Spleen (tissue), 11 donors: ENCODE data around the gene SF3B1. TPM values are rescaled to one million over a fixed set of nuclear protein-coding genes. Genes with fewer than 3 reads are reported as not detected.

Experiments
- DNase-seq: peaks from one replicate; pipeline ENCODE4 v3.0.0-alpha.2; 2020
- H3K27ac ChIP-seq, 8 donors: fragments of 200-600 bp; sonication (generic) in 7 of 8; 1 replicate in 4 of 8; 2 replicates in 4 of 8; pipeline versions ENCODE4 v1.5.0 to v1.8.0; 2016 to 2021; ENCODE audit warnings: inconsistent platforms in 4 of 8, mild to moderate bottlenecking in 4 of 8, moderate library complexity in 1 of 8
- H3K27me3 ChIP-seq, 7 donors: fragments of 200-600 bp; sonication (generic) in 6 of 7; replicated peaks in 1 of 7; 1 replicate in 4 of 7; 2 replicates in 3 of 7; pipeline versions ENCODE4 v1.5.0 to v1.8.0; 2016 to 2021; ENCODE audit warnings: inconsistent platforms in 3 of 7, mild to moderate bottlenecking in 1 of 7
- H3K36me3 ChIP-seq, 6 donors: fragments of 200-600 bp; sonication (generic) in 5 of 6; 1 replicate in 4 of 6; 2 replicates in 2 of 6; pipeline versions ENCODE4 v1.5.0 to v1.8.0; 2016 to 2021; ENCODE audit warnings: inconsistent platforms in 2 of 6
- H3K4me1 ChIP-seq, 6 donors: fragments of 200-600 bp; sonication (generic) in 5 of 6; 1 replicate in 3 of 6; 2 replicates in 3 of 6; pipeline versions ENCODE4 v1.5.0 to v1.8.0; 2016 to 2021; ENCODE audit warnings: inconsistent platforms in 3 of 6
- H3K4me3 ChIP-seq, 8 donors: fragments of 200-600 bp; sonication (generic) in 7 of 8; 1 replicate in 4 of 8; 2 replicates in 4 of 8; pipeline versions ENCODE4 v1.5.0 to v1.8.0; 2016 to 2021; ENCODE audit warnings: inconsistent platforms in 4 of 8, mild to moderate bottlenecking in 4 of 8, moderate library complexity in 2 of 8
- H3K9me3 ChIP-seq, 8 donors: fragments of 200-600 bp; sonication (generic) in 7 of 8; 1 replicate in 4 of 8; 2 replicates in 4 of 8; pipeline versions ENCODE4 v1.5.0 to v1.8.0; 2016 to 2021; ENCODE audit warnings: inconsistent platforms in 4 of 8
- POLR2A ChIP-seq, 3 donors: fragments of 450-650 bp; IDR thresholded peaks; one replicate each; pipeline ENCODE4 v1.5.1; 2017; ENCODE audit warnings: antibody characterized with exemption in 3 of 3, mild to moderate bottlenecking in 1 of 3
- POLR2AphosphoS5 ChIP-seq, 3 donors: sonication (generic); formaldehyde crosslinking; IDR thresholded peaks; one replicate each; pipeline ENCODE4 v1.5.1; 2017; ENCODE audit warnings: antibody characterized with exemption in 3 of 3
- WGBS, 5 donors: extraction: QIAGEN DNeasy Blood & Tissue Kit in 3 of 5; methylation state at CpG; one replicate each; pipeline versions ENCODE4 v1.1.5 to v1.1.7; 2013 to 2018; 5-methylcytosine and 5-hydroxymethylcytosine counted together
- intact Hi-C: fragments of 100-400 bp; cut with DNase I; formaldehyde crosslinking; loops from one replicate; pipeline ENCODE4 v1.15.0; 2023; ENCODE audit warnings: low total_unique reads
- polyA plus RNA-seq, 3 donors: library from polyadenylated mRNA; stranded (reverse); fragments of 200-250 nt; gene quantifications; one replicate each; pipeline ENCODE4 v1.2.1, GENCODE V29; 2013
- total RNA-seq, 7 donors: library from RNA; depleted of rRNA in 3 of 7; stranded (reverse); fragments of >200 nt in 3 of 7; fragmentation: NEBNext Ultra II Directional in 4 of 7; extraction: Animal tissue kit (Norgen Biotek cat#: 25700) in 4 of 7; gene quantifications; one replicate each; pipeline versions ENCODE4 v1.1.0 to v1.2.1, GENCODE V29; 2016 to 2021
- TF ChIP-seq, protein P1 (sequence below), 11 experiments: fragments of 200-600 bp in 7 of 11; fragments of 450-650 bp in 4 of 11; sonication (generic) in 4 of 11; IDR thresholded peaks in 8 of 11; conservative IDR thresholded peaks in 3 of 11; 1 replicate in 7 of 11; 2 replicates in 4 of 11; pipeline versions ENCODE4 v1.4.0 to v1.8.0; 2016 to 2021; ENCODE audit warnings: antibody characterized with exemption in 11 of 11, inconsistent platforms in 4 of 11, mild to moderate bottlenecking in 1 of 11
- donor health status: healthy with polysubstance abuse.
- donor health status: DM: no; HTN: no; CAD: no; lungs with moderate emphysema.
- donor health status: DM: no; HTN: no; CAD: no.
- donor health status: Bipolar disorder and iron deficiency.
- donor health status: healthy.
- donor health status: DM: no; HTN: no; CAD: no.
- donor health status: DM: yes; HTN: yes; CAD: no.

The SF3B1 gene
- total and polyA plus RNA-seq, 10 donors: 256 to 1,150 (median 343) TPM

DNA sequence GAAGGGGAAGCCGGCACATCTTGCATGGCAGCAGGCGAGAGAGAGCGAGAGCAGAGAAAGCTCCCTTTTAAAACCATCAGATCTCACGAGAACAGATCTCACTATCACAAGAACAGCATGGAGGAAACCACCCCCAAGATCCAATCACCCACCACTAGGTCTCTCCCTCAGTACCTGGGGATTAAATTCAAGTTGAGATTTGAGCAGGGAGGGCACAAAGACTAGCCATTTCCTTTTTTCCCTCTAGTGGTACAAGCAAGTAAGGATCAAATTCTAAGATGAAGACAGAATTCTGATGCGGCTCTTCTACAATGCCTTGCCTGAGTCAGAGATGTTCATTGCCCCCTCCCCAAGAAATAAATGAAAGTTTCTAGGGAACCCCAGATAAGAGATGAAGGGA lies 78.7 kb downstream of the SF3B1 start:
- intact Hi-C loops: no loop called here
- H3K27ac ChIP-seq: no peak overlapping the region
- no peak for TF ChIP-seq POLR2AphosphoS5 (IDR thresholded peaks at IDR 0.05)
- TF ChIP-seq, protein P1, sequence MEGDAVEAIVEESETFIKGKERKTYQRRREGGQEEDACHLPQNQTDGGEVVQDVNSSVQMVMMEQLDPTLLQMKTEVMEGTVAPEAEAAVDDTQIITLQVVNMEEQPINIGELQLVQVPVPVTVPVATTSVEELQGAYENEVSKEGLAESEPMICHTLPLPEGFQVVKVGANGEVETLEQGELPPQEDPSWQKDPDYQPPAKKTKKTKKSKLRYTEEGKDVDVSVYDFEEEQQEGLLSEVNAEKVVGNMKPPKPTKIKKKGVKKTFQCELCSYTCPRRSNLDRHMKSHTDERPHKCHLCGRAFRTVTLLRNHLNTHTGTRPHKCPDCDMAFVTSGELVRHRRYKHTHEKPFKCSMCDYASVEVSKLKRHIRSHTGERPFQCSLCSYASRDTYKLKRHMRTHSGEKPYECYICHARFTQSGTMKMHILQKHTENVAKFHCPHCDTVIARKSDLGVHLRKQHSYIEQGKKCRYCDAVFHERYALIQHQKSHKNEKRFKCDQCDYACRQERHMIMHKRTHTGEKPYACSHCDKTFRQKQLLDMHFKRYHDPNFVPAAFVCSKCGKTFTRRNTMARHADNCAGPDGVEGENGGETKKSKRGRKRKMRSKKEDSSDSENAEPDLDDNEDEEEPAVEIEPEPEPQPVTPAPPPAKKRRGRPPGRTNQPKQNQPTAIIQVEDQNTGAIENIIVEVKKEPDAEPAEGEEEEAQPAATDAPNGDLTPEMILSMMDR (IDR thresholded peaks at IDR 0.05 in 8 of 11, conservative IDR thresholded peaks at IDR 0.05 in 3 of 11): peak in 4 of 11 experiments; percentile 12 to 39 (median 22)
- no peak for TF ChIP-seq POLR2A (IDR thresholded peaks at IDR 0.05)
- no peaks in the 10 kb centered on the region for H3K36me3 ChIP-seq
- no peaks in the 10 kb centered on the region for H3K9me3 ChIP-seq
- H3K27me3 ChIP-seq: no peaks in the 10 kb centered on the region
- no peak overlapping the region for H3K4me3 ChIP-seq
- no peaks in the 10 kb centered on the region for H3K4me1 ChIP-seq
- DNase-seq: no peak
- 77 to 89% (median 80%) methylated on average over 5 of the region's 5 CpGs for WGBS, 5 donors

DNA sequence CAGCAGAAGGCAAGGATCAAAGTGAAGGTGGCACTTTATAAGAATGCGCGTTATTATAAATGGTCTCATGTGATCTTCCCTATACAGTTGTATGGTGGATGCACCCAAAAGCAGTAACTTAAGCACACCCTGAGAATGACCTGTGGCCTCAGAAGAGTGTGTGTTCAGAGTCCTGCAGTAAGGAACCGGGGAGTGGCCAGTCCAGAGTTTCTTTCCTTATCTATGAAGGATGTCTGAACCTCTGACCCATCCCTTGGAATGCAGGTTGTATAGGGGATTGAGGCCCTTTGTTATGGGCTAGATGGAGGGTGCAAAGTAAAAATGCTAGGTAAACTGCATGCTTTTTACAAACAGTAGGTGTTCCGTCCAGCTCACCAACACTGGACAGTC lies 80.7 kb downstream of the SF3B1 start:
- DNase-seq: no peak
- TF ChIP-seq POLR2AphosphoS5 (IDR thresholded peaks at IDR 0.05) (no peak), POLR2A (IDR thresholded peaks at IDR 0.05) (no peak)
- TF ChIP-seq, protein P1 (IDR thresholded peaks at IDR 0.05 in 8 of 11, conservative IDR thresholded peaks at IDR 0.05 in 3 of 11): no peak
- Histone ChIP-seq H3K9me3 (no peaks in the 10 kb centered on the region), H3K27me3 (no peaks in the 10 kb centered on the region), H3K4me3 (no peak overlapping the region), H3K36me3 (no peaks in the 10 kb centered on the region), H3K27ac (no peak overlapping the region), H3K4me1 (no peaks in the 10 kb centered on the region)
- 94 to 98% (median 97%) methylated on average over 4 of the region's 4 CpGs for WGBS, 5 donors
- intact Hi-C loops: no loop called here

DNA sequence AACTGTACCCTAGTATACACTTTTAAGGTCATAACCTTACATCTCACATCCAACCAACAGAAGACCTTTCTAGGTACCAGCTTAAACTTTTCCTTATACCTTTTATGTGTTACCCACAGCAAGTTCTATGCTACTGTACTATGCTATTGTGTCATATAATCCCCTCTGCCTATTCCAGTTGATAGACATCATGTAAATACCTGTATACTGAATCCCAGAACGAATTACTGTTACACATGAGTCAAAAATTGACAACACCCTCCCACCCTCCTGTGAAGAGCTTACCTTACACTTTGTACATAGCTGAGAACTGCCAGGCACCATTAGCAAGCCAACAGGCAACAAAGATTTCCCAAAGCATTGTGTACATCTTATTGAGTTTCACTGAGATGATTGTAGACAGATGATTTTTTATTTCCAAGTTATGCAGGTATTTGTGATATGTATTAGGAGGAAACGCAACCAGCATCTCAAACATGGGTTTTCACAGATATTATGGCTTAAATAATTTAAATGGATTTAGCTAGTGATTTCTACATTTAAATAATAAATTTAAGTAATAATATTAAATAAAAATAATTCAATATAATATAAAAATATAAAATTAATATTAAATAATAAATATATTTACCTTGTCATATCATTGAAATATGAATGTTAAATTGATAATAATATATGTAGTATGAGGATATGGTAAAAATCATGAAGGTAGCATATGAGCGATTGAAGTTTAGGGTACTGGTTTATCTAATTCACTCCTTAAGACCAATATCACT lies 81.2 kb downstream of the SF3B1 start:
- Histone ChIP-seq H3K4me3 (no peak overlapping the region), H3K27me3 (no peaks in the 10 kb centered on the region), H3K4me1 (no peaks in the 10 kb centered on the region), H3K9me3 (no peaks in the 10 kb centered on the region), H3K27ac (no peak overlapping the region), H3K36me3 (no peaks in the 10 kb centered on the region)
- 79 to 85% (median 79%) methylated on average over 3 of the region's 3 CpGs for whole genome bisulfite sequencing, 5 donors
- DNase-seq: no peak
- TF ChIP-seq POLR2A (IDR thresholded peaks at IDR 0.05): no peak
- no peak for TF ChIP-seq POLR2AphosphoS5 (IDR thresholded peaks at IDR 0.05)
- TF ChIP-seq, protein P1 (IDR thresholded peaks at IDR 0.05 in 8 of 11, conservative IDR thresholded peaks at IDR 0.05 in 3 of 11): no peak
- intact Hi-C loops: no loop called here

DNA sequence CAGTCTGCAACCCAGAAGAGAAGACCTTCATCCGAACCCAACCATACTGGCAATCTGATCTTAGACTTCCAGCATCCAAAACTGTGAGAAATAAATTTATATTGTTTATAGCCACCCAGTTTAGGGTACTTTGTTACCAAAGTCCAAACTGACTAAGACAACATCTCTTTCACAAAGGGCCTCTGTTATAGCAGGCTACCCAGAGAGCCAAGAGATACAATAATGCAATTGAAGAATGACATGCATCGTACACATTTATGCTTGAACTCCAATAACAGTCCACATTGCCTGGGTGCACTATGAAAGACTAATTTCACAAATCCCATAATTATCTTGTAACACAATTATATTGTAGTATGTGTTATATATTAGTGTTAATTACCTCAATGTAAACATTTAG lies 85.1 kb downstream of the SF3B1 start:
- no peak for DNase-seq
- Histone ChIP-seq H3K4me3 (no peak overlapping the region), H3K27ac (no peak overlapping the region), H3K4me1 (no peaks in the 10 kb centered on the region), H3K36me3 (no peaks in the 10 kb centered on the region), H3K27me3 (no peaks in the 10 kb centered on the region), H3K9me3 (no peaks in the 10 kb centered on the region)
- no peak for TF ChIP-seq POLR2A (IDR thresholded peaks at IDR 0.05)
- TF ChIP-seq, protein P1 (IDR thresholded peaks at IDR 0.05 in 8 of 11, conservative IDR thresholded peaks at IDR 0.05 in 3 of 11): no peak
- no peak for TF ChIP-seq POLR2AphosphoS5 (IDR thresholded peaks at IDR 0.05)
- WGBS, 5 donors: 91 to 100% (median 95%) methylated on average over 2 of the region's 2 CpGs
- intact Hi-C loops: no loop called here
